GM12874 (cell line): ENCODE data around the gene RPRD1A.

ENCODE experiments used
- CTCF ChIP-seq: IDR thresholded peaks from 2 replicates; pipeline ENCODE4 v1.5.1; 2011; ENCODE audit warnings: low read depth, mild to moderate bottlenecking, control low read depth, low read length, moderate library complexity; ENCODE audit not compliant: insufficient read depth

RPRD1A gene

GRCh38 chr18:36067055-36067957 lies at the start of gene RPRD1A:
Gene RPRD1A (minus strand): TSS chr18:36067559. CDS start chr18:36067404, 155 bp downstream.
- no peak for TF ChIP-seq CTCF

- no peak for TF ChIP-seq CTCF
Measured at GRCh38 chr18:36114738-36115137, 47.4 kb upstream of the RPRD1A start.

GRCh38 chr18:36114251-36114650 lies 46.9 kb upstream of the RPRD1A start:
- no peak for TF ChIP-seq CTCF

GRCh38 chr18:36112302-36112701 lies 44.9 kb upstream of the RPRD1A start:
- no peak for TF ChIP-seq CTCF

- TF ChIP-seq CTCF, result no peak
Measured at GRCh38 chr18:36109737-36110136, 42.4 kb upstream of the RPRD1A start.

GRCh38 chr18:36108601-36109000 lies 41.2 kb upstream of the RPRD1A start:
- no peak for TF ChIP-seq CTCF

- no peak for TF ChIP-seq CTCF
Measured at GRCh38 chr18:36108196-36108595, 40.8 kb upstream of the RPRD1A start.
